GM10266 (cell line): ENCODE measurements around the gene PABPC1L.
A peak's percentile ranks its signal among the peaks of the same experiment; 100 is the strongest.

Experiments used
- DNase-seq: peaks from one replicate; pipeline ENCODE4 v3.0.0; 2012; ENCODE audit errors: extremely low spot score
- CTCF ChIP-seq: IDR thresholded peaks from 2 replicates; pipeline ENCODE4 v1.5.1; 2012; ENCODE audit warnings: mild to moderate bottlenecking, low read depth; ENCODE audit not compliant: control insufficient read depth, insufficient read depth; ENCODE audit errors: missing control alignments

Gene PABPC1L

GRCh38 chr20:44904377-44904776 lies 5.5 kb upstream of the PABPC1L start:
- no peak for TF ChIP-seq CTCF

GRCh38 chr20:44908987-44909871 lies 631 bp upstream of the PABPC1L start:
- DNase-seq: no peak

More at GRCh38 chr20:44904377-44904776, 5.5 kb upstream of the PABPC1L start:
- no peak for DNase-seq

GRCh38 chr20:44910690-44911262 lies 916 bp downstream of the PABPC1L start:
- no peak for DNase-seq
- TF ChIP-seq CTCF: no peak

More at GRCh38 chr20:44908987-44909871, 631 bp upstream of the PABPC1L start:
- TF ChIP-seq CTCF: no peak

- DNase-seq: peak; percentile 76
- peak; percentile 52 for TF ChIP-seq CTCF
These were observed 1.5 kb downstream of the PABPC1L start for GRCh38 chr20:44911264-44911921.

- no peak for TF ChIP-seq CTCF
- no peak for DNase-seq
These were observed 2.3 kb downstream of the PABPC1L start for GRCh38 chr20:44912189-44912588.

- DNase-seq: no peak
These were observed 5.1 kb downstream of the PABPC1L start for GRCh38 chr20:44914924-44915323.

More at GRCh38 chr20:44914924-44915323, 5.1 kb downstream of the PABPC1L start:
- no peak for TF ChIP-seq CTCF
